Endothelial cell of umbilical vein (primary cell): ENCODE data around the gene PTCD1. TPM values are rescaled to one million over a fixed set of nuclear protein-coding genes. Genes with fewer than 3 reads are reported as not detected.

Source experiments
- BruUV-seq: library from RNA; stranded (reverse); fragments of 400-500 nt; replicated peaks from 2 replicates; lab custom pipeline; 2021; lab: Mats Ljungman, UMichigan
- CTCF ChIA-PET: fragments of 300-600, 350-600 bp; sonication (Branson Sonifier 250); formaldehyde crosslinking; loops from one replicate; lab custom pipeline; 2021; ENCODE audit warnings: antibody characterized with exemption, inconsistent platforms; lab: Charles Lee
- POLR2A ChIA-PET: fragments of 300-600, 350-600 bp; sonication (Branson Sonifier 250); formaldehyde crosslinking; loops from one replicate; lab custom pipeline; 2021; ENCODE audit warnings: antibody characterized with exemption, inconsistent platforms; lab: Charles Lee
- DNase-seq: peaks from one replicate; pipeline ENCODE4 v3.0.0-alpha.2; 2011; ENCODE audit warnings: low read depth, low spot score
- FAIRE-seq: peaks from 2 replicates; lab custom pipeline; 2011; peaks lifted over from hg19 to GRCh38; lab: Jason Lieb, UNC
- H2AFZ ChIP-seq: 2 replicates; pipeline ENCODE4 v1.6.0; 2012; ENCODE audit warnings: low read depth, low read length, control low read depth, inconsistent platforms
- H3K27ac ChIP-seq: 2 replicates; pipeline ENCODE4 v1.5.1; 2011; ENCODE audit warnings: low read depth, mild to moderate bottlenecking, control low read depth, low read length, moderate library complexity; ENCODE audit not compliant: insufficient read depth
- H3K27me3 ChIP-seq, 2 experiments: 2 replicates each; pipeline versions ENCODE4 v1.6.0 to v1.6.1; 2011; ENCODE audit warnings: low read length in 2 of 2, mixed read lengths in 1 of 2; ENCODE audit not compliant: control insufficient read depth in 2 of 2, insufficient read depth in 2 of 2
- H3K36me3 ChIP-seq, 2 experiments: 2 replicates in 1 of 2; 3 replicates in 1 of 2; pipeline ENCODE4 v1.5.1; 2011; ENCODE audit warnings: low read length in 2 of 2, mild to moderate bottlenecking in 1 of 2, moderate library complexity in 1 of 2; ENCODE audit not compliant: control insufficient read depth in 2 of 2, insufficient read depth in 2 of 2; ENCODE audit errors: extremely low read depth in 1 of 2
- H3K4me1 ChIP-seq: 3 replicates; pipeline ENCODE4 v1.5.1; 2011; ENCODE audit warnings: mild to moderate bottlenecking, low read length; ENCODE audit not compliant: control insufficient read depth, insufficient read depth; ENCODE audit errors: extremely low read depth
- H3K4me2 ChIP-seq: 2 replicates; pipeline ENCODE4 v1.6.1; 2011; ENCODE audit warnings: low read length, control low read depth, mixed read lengths; ENCODE audit not compliant: insufficient read depth
- H3K4me3 ChIP-seq, 3 experiments: fragments of 200-600 bp in 1 of 3; sonication (generic), shearing (Covaris generic) in 1 of 3; replicated peaks in 1 of 3; 2 replicates each; pipeline ENCODE4 v1.5.1; 2011 to 2016; ENCODE audit warnings: control low read depth in 3 of 3, low read length in 3 of 3, mild to moderate bottlenecking in 2 of 3, inconsistent platforms in 1 of 3, low read depth in 1 of 3, moderate library complexity in 1 of 3; ENCODE audit not compliant: insufficient read depth in 1 of 3
- H3K79me2 ChIP-seq: 2 replicates; pipeline ENCODE4 v1.6.0; 2012; ENCODE audit warnings: low read length, inconsistent platforms; ENCODE audit not compliant: control insufficient read depth, insufficient read depth
- H3K9ac ChIP-seq: replicated peaks from 2 replicates; pipeline ENCODE3; 2011; ENCODE audit warnings: low read length, control low read depth; ENCODE audit not compliant: insufficient read depth; ENCODE audit errors: extremely low read depth
- H3K9me1 ChIP-seq: replicated peaks from 3 replicates; pipeline ENCODE4 v1.6.0; 2011; ENCODE audit warnings: mild to moderate bottlenecking, low read length; ENCODE audit not compliant: control insufficient read depth, insufficient read depth; ENCODE audit errors: extremely low read depth
- H3K9me3 ChIP-seq: replicated peaks from 2 replicates; pipeline ENCODE4 v1.5.1; 2012; ENCODE audit warnings: low read length, inconsistent platforms; ENCODE audit not compliant: control insufficient read depth, insufficient read depth
- H4K20me1 ChIP-seq: replicated peaks from 2 replicates; pipeline ENCODE3; 2011; ENCODE audit warnings: mild to moderate bottlenecking, low read length; ENCODE audit not compliant: control insufficient read depth, insufficient read depth; ENCODE audit errors: extremely low read depth
- CTCF ChIP-seq, 2 donors: IDR thresholded peaks; 1 replicate in 1 of 2; 2 replicates in 1 of 2; pipeline ENCODE4 v1.5.1; 2011; ENCODE audit warnings: low read length in 2 of 2, mild to moderate bottlenecking in 2 of 2, moderate library complexity in 2 of 2, control low read depth in 1 of 2, inconsistent platforms in 1 of 2, low read depth in 1 of 2; ENCODE audit not compliant: insufficient read depth in 1 of 2; ENCODE audit errors: extremely low read depth in 1 of 2
- EZH2 ChIP-seq: IDR thresholded peaks from 2 replicates; pipeline ENCODE4 v1.6.1; 2012; ENCODE audit warnings: borderline replicate concordance, low read depth, mild to moderate bottlenecking, moderate library complexity, low read length, inconsistent platforms; ENCODE audit not compliant: severe bottlenecking
- FOS ChIP-seq: IDR thresholded peaks from 2 replicates; pipeline ENCODE4 v1.6.1; 2011; ENCODE audit warnings: mild to moderate bottlenecking, low read length, moderate library complexity, borderline replicate concordance; ENCODE audit not compliant: insufficient read depth
- GATA2 ChIP-seq: IDR thresholded peaks from 2 replicates; pipeline ENCODE4 v1.7.0; 2011; ENCODE audit warnings: low read depth, mild to moderate bottlenecking, moderate library complexity, mixed read lengths, low read length; ENCODE audit not compliant: insufficient read length, insufficient read depth
- JUN ChIP-seq: IDR thresholded peaks from 2 replicates; pipeline ENCODE4 v1.6.1; 2011; ENCODE audit warnings: borderline replicate concordance, low read depth; ENCODE audit not compliant: insufficient read length, insufficient read depth
- MAX ChIP-seq: IDR thresholded peaks from 2 replicates; pipeline ENCODE4 v1.6.1; 2011; ENCODE audit not compliant: insufficient read depth, insufficient read length
- MYC ChIP-seq: IDR thresholded peaks from one replicate; pipeline ENCODE4 v1.6.1; 2011; ENCODE audit warnings: mild to moderate bottlenecking, low read depth, low read length
- POLR2A ChIP-seq: IDR thresholded peaks from 2 replicates; pipeline ENCODE4 v1.6.1; 2012; ENCODE audit warnings: low read depth, mild to moderate bottlenecking, control low read depth, low read length
- POLR2AphosphoS5 ChIP-seq: IDR thresholded peaks from 2 replicates; pipeline ENCODE4 v1.6.1; 2012; ENCODE audit warnings: low read depth, mild to moderate bottlenecking, control low read depth, low read length, moderate library complexity; ENCODE audit not compliant: insufficient read depth
- dilution Hi-C: fragments of 300-500 bp; cut with MboI; formaldehyde crosslinking; loops from one replicate; pipeline ENCODE4 v1.15.0; 2019; ENCODE audit warnings: low sequenced_read_pairs; ENCODE audit not compliant: extremely low pct_ligation_motif_present
- intact Hi-C: fragments of 100-400 bp; cut with micrococcal nuclease; formaldehyde crosslinking; loops from one replicate; pipeline ENCODE4 v1.10.0; 2022
- polyA plus RNA-seq, 4 experiments: library from polyadenylated mRNA; depleted of rRNA in 3 of 4; stranded (reverse) in 3 of 4; unstranded in 1 of 4; fragments of >200 nt; gene quantifications; 2 replicates each; pipeline versions ENCODE4 v1.2.1 to v1.2.3, GENCODE V29; 2011 to 2012; ENCODE audit warnings: missing spikeins in 1 of 4
- total RNA-seq: library from RNA; stranded (reverse); gene quantifications from 2 replicates; pipeline ENCODE4 v1.2.3, GENCODE V29; 2021

Gene PTCD1
- total and polyA plus RNA-seq, 2 donors (not counting 3 experiments of a cell fraction or from before 2014, with no cell fraction given) = 3.8 to 9.6 TPM

- Histone ChIP-seq H3K9me3 (no peaks in the 10 kb centered on the region), H3K4me3 (no peak overlapping the region), H3K9ac (no peak overlapping the region), H3K4me2 (no peak overlapping the region), H3K27ac (no peak overlapping the region), H3K4me1 (peaks cover 16% of the 10 kb centered on the region), H2AFZ (no peak overlapping the region), H3K9me1 (no peaks in the 10 kb centered on the region), H4K20me1 (no peaks in the 10 kb centered on the region), H3K27me3 (no peaks in the 10 kb centered on the region), H3K36me3 (peaks cover 30 to 55% of the 10 kb centered on the region in 2 experiments), H3K79me2 (peaks cover 5% of the 10 kb centered on the region)
- ChIA-PET POLR2A (no interaction called here), CTCF (no interaction called here)
- TF ChIP-seq JUN (no peak), GATA2 (no peak), EZH2 (no peak), MAX (no peak), MYC (no peak), FOS (no peak), POLR2A (no peak), POLR2AphosphoS5 (no peak), CTCF (IDR thresholded peaks at IDR 0.05; ENCODE audit: extremely low read depth in 1 of 2, insufficient read depth in 1 of 2, low read depth in 1 of 2, low read length in 2 of 2) (no peak)
- FAIRE-seq = no peak
- dilution Hi-C loops = no loop called here
- BruUV-seq = no TSS peak
- intact Hi-C loops = no loop called here
- DNase-seq = no peak
These were observed 41.9 kb downstream of the PTCD1 start for GRCh38 chr7:99396418-99397296.
